HepG2 (cell line): ENCODE measurements around the gene CLCN1. TPM values are rescaled to one million over a fixed set of nuclear protein-coding genes. Genes with fewer than 3 reads are reported as not detected.

Experiments
- ATAC-seq: fragments of 200-7000 bp; cut with Tn5 transposase; 3 replicates; pipeline ENCODE4 v1.9.1; 2020; ENCODE audit warnings: mild to moderate bottlenecking, moderate library complexity
- BruUV-seq: library from RNA; stranded (reverse); fragments of 400-500 nt; replicated peaks from 2 replicates; lab custom pipeline; 2021; lab: Mats Ljungman, UMichigan
- CTCF ChIA-PET: fragments of 300-600 bp; formaldehyde crosslinking; extraction: SDS; loops from one replicate; lab custom pipeline; 2021; ENCODE audit warnings: low total read pairs, inconsistent platforms, low intra/inter-chr PET ratio; lab: Yijun Ruan, JAX
- POLR2A ChIA-PET: fragments of 350-600 bp; sonication (Branson Sonifier 250); formaldehyde crosslinking; loops from one replicate; lab custom pipeline; 2020; ENCODE audit warnings: antibody characterized with exemption, inconsistent platforms; lab: Yijun Ruan, JAX
- DNase-seq: peaks from one replicate; pipeline ENCODE4 v3.0.0-alpha.2; 2015; ENCODE audit warnings: low spot score
- FAIRE-seq: peaks from 3 replicates; lab custom pipeline; 2011; peaks lifted over from hg19 to GRCh38; lab: Jason Lieb, UNC
- H2AFZ ChIP-seq: one replicate; pipeline ENCODE4 v1.6.1; 2011; ENCODE audit warnings: low read length, inconsistent platforms
- H3K27ac ChIP-seq: fragments of 300-600 bp; 3 replicates; pipeline ENCODE4 v1.8.0; 2011; ENCODE audit warnings: mixed run types, mild to moderate bottlenecking, mixed read lengths, low read length, inconsistent platforms; ENCODE audit not compliant: insufficient read depth; ENCODE audit errors: extremely low read length
- H3K27me3 ChIP-seq, 2 experiments: fragments of 200-600 bp in 1 of 2; 2 replicates in 1 of 2; 3 replicates in 1 of 2; pipeline versions ENCODE4 v1.6.0 to v1.8.0; 2011; ENCODE audit warnings: low read length in 2 of 2, mild to moderate bottlenecking in 2 of 2, moderate library complexity in 2 of 2, inconsistent platforms in 1 of 2; ENCODE audit not compliant: insufficient read depth in 2 of 2, control insufficient read depth in 1 of 2
- H3K36me3 ChIP-seq, 2 experiments: fragments of 200-600 bp in 1 of 2; replicated peaks in 1 of 2; 2 replicates in 1 of 2; 3 replicates in 1 of 2; pipeline versions ENCODE4 v1.5.1 to v1.8.0; 2011; ENCODE audit warnings: low read length in 2 of 2, inconsistent platforms in 1 of 2; ENCODE audit not compliant: insufficient read depth in 2 of 2, control insufficient read depth in 1 of 2
- H3K4me1 ChIP-seq: 2 replicates; pipeline ENCODE4 v1.5.1; 2012; ENCODE audit warnings: low read length, inconsistent platforms; ENCODE audit not compliant: insufficient read depth
- H3K4me2 ChIP-seq: 2 replicates; pipeline ENCODE4 v1.6.0; 2011; ENCODE audit warnings: low read depth, low read length, inconsistent platforms
- H3K4me3 ChIP-seq, 3 experiments: fragments of 200-600 bp in 1 of 3; sonication (generic), shearing (Covaris generic) in 1 of 3; replicated peaks in 1 of 3; 2 replicates each; pipeline ENCODE4 v1.5.1; 2011 to 2016; ENCODE audit warnings: low read length in 3 of 3, inconsistent platforms in 2 of 3, low read depth in 2 of 3, mild to moderate bottlenecking in 2 of 3, control low read depth in 1 of 3, mixed read lengths in 1 of 3; ENCODE audit not compliant: insufficient read depth in 1 of 3
- H3K79me2 ChIP-seq: one replicate; pipeline ENCODE4 v1.6.1; 2011; ENCODE audit warnings: low read length, inconsistent platforms; ENCODE audit not compliant: insufficient read depth
- H3K9ac ChIP-seq: 2 replicates; pipeline ENCODE4 v1.6.0; 2011; ENCODE audit warnings: mild to moderate bottlenecking, low read depth, low read length, inconsistent platforms; ENCODE audit not compliant: insufficient read depth
- H3K9me3 ChIP-seq: 2 replicates; pipeline ENCODE4 v1.5.1; 2012; ENCODE audit warnings: mild to moderate bottlenecking, low read length
- H4K20me1 ChIP-seq: 2 replicates; pipeline ENCODE4 v1.6.0; 2011; ENCODE audit warnings: inconsistent platforms, mild to moderate bottlenecking, low read length, moderate library complexity; ENCODE audit not compliant: insufficient read depth
- CEBPB ChIP-seq: IDR thresholded peaks from 2 replicates; pipeline ENCODE4 v1.6.1; 2011; ENCODE audit warnings: low read depth, low read length, improper control_type of control experiment, borderline replicate concordance
- DPF2 ChIP-seq: sonication (generic); formaldehyde crosslinking; IDR thresholded peaks from 2 replicates; pipeline ENCODE4 v1.4.0; 2020; ENCODE audit warnings: mild to moderate bottlenecking, low read depth, missing genetic modification reagents, borderline replicate concordance
- HDAC1 ChIP-seq: sonication (generic); formaldehyde crosslinking; IDR thresholded peaks from 2 replicates; pipeline ENCODE4 v1.5.1; 2020; ENCODE audit warnings: mild to moderate bottlenecking, missing genetic modification reagents
- ISL2 ChIP-seq: sonication (generic); formaldehyde crosslinking; IDR thresholded peaks from 2 replicates; pipeline ENCODE4 v1.5.0; 2020; ENCODE audit warnings: missing genetic modification reagents
- KDM2A ChIP-seq: sonication (generic); formaldehyde crosslinking; IDR thresholded peaks from 2 replicates; pipeline ENCODE4 v1.4.0; 2020; ENCODE audit warnings: low read depth, missing genetic modification reagents, borderline replicate concordance
- NR2F6 ChIP-seq, 2 experiments: IDR thresholded peaks; 2 replicates each; pipeline ENCODE4 v1.6.1; 2016; ENCODE audit warnings: antibody characterized with exemption in 1 of 2, mild to moderate bottlenecking in 1 of 2
- NRL ChIP-seq: sonication (generic); formaldehyde crosslinking; IDR thresholded peaks from 2 replicates; pipeline ENCODE4 v1.5.0; 2020; ENCODE audit warnings: missing genetic modification reagents, mild to moderate bottlenecking, moderate library complexity, borderline replicate concordance
- POGZ ChIP-seq: sonication (generic); formaldehyde crosslinking; IDR thresholded peaks from 2 replicates; pipeline ENCODE4 v1.4.0; 2020; ENCODE audit warnings: mild to moderate bottlenecking, missing genetic modification reagents
- RFXAP ChIP-seq: sonication (generic); formaldehyde crosslinking; IDR thresholded peaks from 2 replicates; pipeline ENCODE4 v1.4.0; 2020; ENCODE audit warnings: missing genetic modification reagents, borderline replicate concordance
- SP4 ChIP-seq: sonication (generic); formaldehyde crosslinking; IDR thresholded peaks from 2 replicates; pipeline ENCODE4 v1.8.1; 2023; ENCODE audit warnings: mild to moderate bottlenecking, missing genetic modification reagents
- SRSF1 ChIP-seq: fragments of 200-400 bp; formaldehyde crosslinking; optimal IDR thresholded peaks from 2 replicates; pipeline ENCODE3; 2017; ENCODE audit warnings: mild to moderate bottlenecking, low read depth, low read length, moderate library complexity
- ZBTB20 ChIP-seq: sonication (generic); formaldehyde crosslinking; IDR thresholded peaks from 2 replicates; pipeline ENCODE4 v1.8.1; 2023; ENCODE audit warnings: missing genetic modification reagents, low read depth, mild to moderate bottlenecking, borderline replicate concordance
- ZNF264 ChIP-seq: sonication (generic); formaldehyde crosslinking; IDR thresholded peaks from 2 replicates; pipeline ENCODE4 v1.4.0; 2020; ENCODE audit warnings: missing genetic modification reagents
- ZNF274 ChIP-seq: sonication (generic); formaldehyde crosslinking; IDR thresholded peaks from 2 replicates; pipeline ENCODE4 v1.5.1; 2020; ENCODE audit warnings: mild to moderate bottlenecking, missing genetic modification reagents
- WGBS: methylation state at CpG from one replicate; pipeline ENCODE4 v1.1.6; 2017; ENCODE audit warnings: low lambda C conversion rate; 5-methylcytosine and 5-hydroxymethylcytosine counted together
- in situ Hi-C: cut with HindIII; loops from 2 replicates; pipeline ENCODE4 v1.10.0; 2017; ENCODE audit warnings: low pct_unique_long_range_greater_than_20kb; ENCODE audit not compliant: extremely low pct_ligation_motif_present
- intact Hi-C: fragments of 100-400 bp; cut with micrococcal nuclease; formaldehyde crosslinking; loops from one replicate; pipeline ENCODE4 v1.10.0; 2022; ENCODE audit not compliant: unreplicated experiment
- polyA plus RNA-seq, 8 experiments: library from polyadenylated mRNA; depleted of rRNA in 3 of 8; stranded (reverse) in 7 of 8; unstranded in 1 of 8; fragments of >200 nt; fragmentation: Illumina TruSeq in 4 of 8; extraction: Trizol in 4 of 8; gene quantifications; 2 replicates each; pipeline versions ENCODE4 v1.2.1 to v1.2.3, GENCODE V29; 2011 to 2016; ENCODE audit warnings: low read depth in 4 of 8, missing spikeins in 1 of 8, mixed read lengths in 1 of 8; ENCODE audit not compliant: insufficient read depth in 1 of 8
- total RNA-seq, 5 experiments: library from RNA; depleted of rRNA; stranded (reverse); fragments of >200 nt; fragmentation: Illumina TruSeq; extraction: Trizol; gene quantifications; 2 replicates each; pipeline ENCODE4 v1.2.3, GENCODE V29; 2016; ENCODE audit warnings: low read depth in 1 of 5
- TF ChIP-seq, protein P1 (sequence below): IDR thresholded peaks from 2 replicates; pipeline ENCODE4 v1.6.1; 2016; ENCODE audit warnings: low read depth
- TF ChIP-seq, protein P2 (sequence below): sonication (generic); formaldehyde crosslinking; IDR thresholded peaks from 2 replicates; pipeline ENCODE4 v1.4.0; 2020; ENCODE audit warnings: missing genetic modification reagents, borderline replicate concordance

CLCN1 gene
- total and polyA plus RNA-seq, 2 of the 13 experiments (the other 11 are each of a cell fraction or from before 2014, with no cell fraction given), result 0.01 TPM; not detected in 1

DNA sequence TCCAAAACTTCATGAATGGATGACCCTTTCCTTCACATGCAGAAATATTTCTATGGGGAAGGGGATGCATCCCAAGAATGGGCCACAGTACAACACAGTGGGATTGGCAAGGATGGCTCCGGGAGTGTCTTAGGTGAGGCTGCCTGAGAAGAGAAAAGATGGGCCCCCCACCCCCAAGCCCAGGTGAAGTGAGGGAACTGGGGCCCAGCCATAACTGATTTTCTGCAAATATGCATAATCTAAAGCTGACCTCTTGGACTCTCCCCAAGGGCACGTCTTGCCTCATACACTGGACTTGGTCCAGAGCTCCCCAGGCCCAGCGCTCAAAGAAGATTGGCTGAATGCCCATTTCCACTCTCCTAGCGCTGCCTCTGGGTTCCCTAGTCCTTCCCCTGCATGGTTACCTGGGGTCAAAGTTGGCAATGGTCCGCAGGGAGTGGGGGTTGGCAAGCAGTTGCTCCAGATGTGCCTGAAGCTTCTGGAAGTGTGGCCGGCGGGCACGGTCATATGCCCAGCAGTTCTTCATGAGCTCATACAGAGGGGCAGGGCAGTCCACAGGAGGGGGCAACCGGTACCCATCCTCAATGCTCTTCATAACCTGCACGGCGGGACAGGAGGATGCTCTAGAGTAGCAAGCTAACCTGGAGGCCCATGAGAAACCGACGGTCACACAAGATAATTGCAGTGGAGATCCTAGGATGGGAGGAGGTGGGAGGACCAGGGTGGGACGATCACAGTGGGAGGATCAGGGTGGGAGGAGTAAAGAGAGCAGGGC is 77.5 kb downstream of the CLCN1 start:
- 38% methylated on average over 7 of the region's 14 CpGs for WGBS
- in situ Hi-C loops (loop anchor here (25.0 kb wide), 1 partner anchor 519 kb away; the partner anchor contains the start of gene TCAF1), intact Hi-C loops (loop anchor here (1.0 kb wide), 1 partner anchor 15 kb away; the partner anchor contains the start of gene EPHA1)
- Histone ChIP-seq H3K4me2 (peak overlapping the region; percentile 57), H4K20me1 (no peaks in the 10 kb centered on the region), H2AFZ (no peak overlapping the region), H3K9me3 (no peaks in the 10 kb centered on the region), H3K36me3 (peaks cover 9 to 16% of the 10 kb centered on the region in 2 experiments), H3K27ac (peak overlapping the region; percentile 82), H3K4me1 (peaks cover 61% of the 10 kb centered on the region), H3K79me2 (no peaks in the 10 kb centered on the region), H3K9ac (no peak overlapping the region; the same call in 1 of the 2 replicates), H3K27me3 (no peaks in the 10 kb centered on the region), H3K4me3 (peak overlapping the region in 1 of 3 experiments; percentile 19; a peak in 2 of 6 replicates)
- BruUV-seq, result no TSS peak
- CTCF ChIA-PET, result no interaction called here
- peak; percentile 87 for DNase-seq
- peak; percentile 93 for FAIRE-seq
- POLR2A ChIA-PET, result interaction anchor here (0.9 to 3.3 kb wide), 7 partner anchors 9 to 130 kb away, joined by 4 to 15 read pairs (median 6); partner anchors contain the start of genes CASP2, EPHA1 and GSTK1
- ATAC-seq, result peak; percentile 53
- TF ChIP-seq ZNF274 (CRISPR knock-in tag) (peak; percentile 68; the same call in 1 of the 2 replicates), HDAC1 (CRISPR knock-in tag) (peak; percentile 68; the same call in 1 of the 2 replicates), POGZ (peak; percentile 86), ZBTB20 (CRISPR knock-in tag) (peak; percentile 57; the same call in 1 of the 2 replicates), SP4 (peak; percentile 46; the same call in 1 of the 2 replicates), KDM2A (CRISPR knock-in tag) (peak; percentile 62; the same call in 1 of the 2 replicates), CEBPB (peak; percentile 95), ZNF264 (no peak), NRL (CRISPR knock-in tag) (0 out of 2 replicates have a peak, but pooled peaks have one; percentile 29), SRSF1 (no peak), RFXAP (CRISPR knock-in tag) (peak; percentile 71; the same call in 1 of the 2 replicates), DPF2 (CRISPR knock-in tag) (peak; percentile 75), NR2F6 (IDR thresholded peaks at IDR 0.05) (peak; percentile 85), NR2F6 (CRISPR knock-in tag; IDR thresholded peaks at IDR 0.05) (peak; percentile 89), ISL2 (CRISPR knock-in tag) (peak; percentile 75)
- TF ChIP-seq, protein P1, sequence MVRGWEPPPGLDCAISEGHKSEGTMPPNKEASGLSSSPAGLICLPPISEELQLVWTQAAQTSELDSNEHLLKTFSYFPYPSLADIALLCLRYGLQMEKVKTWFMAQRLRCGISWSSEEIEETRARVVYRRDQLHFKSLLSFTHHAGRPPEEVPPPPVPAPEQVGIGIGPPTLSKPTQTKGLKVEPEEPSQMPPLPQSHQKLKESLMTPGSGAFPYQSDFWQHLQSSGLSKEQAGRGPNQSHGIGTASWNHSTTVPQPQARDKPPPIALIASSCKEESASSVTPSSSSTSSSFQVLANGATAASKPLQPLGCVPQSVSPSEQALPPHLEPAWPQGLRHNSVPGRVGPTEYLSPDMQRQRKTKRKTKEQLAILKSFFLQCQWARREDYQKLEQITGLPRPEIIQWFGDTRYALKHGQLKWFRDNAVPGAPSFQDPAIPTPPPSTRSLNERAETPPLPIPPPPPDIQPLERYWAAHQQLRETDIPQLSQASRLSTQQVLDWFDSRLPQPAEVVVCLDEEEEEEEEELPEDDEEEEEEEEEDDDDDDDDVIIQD (CRISPR knock-in tag), result peak; percentile 48; the same call in 1 of the 2 replicates
- TF ChIP-seq, protein P2, sequence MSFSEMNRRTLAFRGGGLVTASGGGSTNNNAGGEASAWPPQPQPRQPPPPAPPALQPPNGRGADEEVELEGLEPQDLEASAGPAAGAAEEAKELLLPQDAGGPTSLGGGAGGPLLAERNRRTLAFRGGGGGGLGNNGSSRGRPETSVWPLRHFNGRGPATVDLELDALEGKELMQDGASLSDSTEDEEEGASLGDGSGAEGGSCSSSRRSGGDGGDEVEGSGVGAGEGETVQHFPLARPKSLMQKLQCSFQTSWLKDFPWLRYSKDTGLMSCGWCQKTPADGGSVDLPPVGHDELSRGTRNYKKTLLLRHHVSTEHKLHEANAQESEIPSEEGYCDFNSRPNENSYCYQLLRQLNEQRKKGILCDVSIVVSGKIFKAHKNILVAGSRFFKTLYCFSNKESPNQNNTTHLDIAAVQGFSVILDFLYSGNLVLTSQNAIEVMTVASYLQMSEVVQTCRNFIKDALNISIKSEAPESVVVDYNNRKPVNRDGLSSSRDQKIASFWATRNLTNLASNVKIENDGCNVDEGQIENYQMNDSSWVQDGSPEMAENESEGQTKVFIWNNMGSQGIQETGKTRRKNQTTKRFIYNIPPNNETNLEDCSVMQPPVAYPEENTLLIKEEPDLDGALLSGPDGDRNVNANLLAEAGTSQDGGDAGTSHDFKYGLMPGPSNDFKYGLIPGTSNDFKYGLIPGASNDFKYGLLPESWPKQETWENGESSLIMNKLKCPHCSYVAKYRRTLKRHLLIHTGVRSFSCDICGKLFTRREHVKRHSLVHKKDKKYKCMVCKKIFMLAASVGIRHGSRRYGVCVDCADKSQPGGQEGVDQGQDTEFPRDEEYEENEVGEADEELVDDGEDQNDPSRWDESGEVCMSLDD (CRISPR knock-in tag), result peak; percentile 40; the same call in 1 of the 2 replicates
